Measurements from ENCODE around the gene RPS3A.
"Not testable (repeated sequence)": the region's sequence is repeated elsewhere in the genome, so short reads cannot be mapped to it uniquely, and the experiment has no call there.

DNA sequence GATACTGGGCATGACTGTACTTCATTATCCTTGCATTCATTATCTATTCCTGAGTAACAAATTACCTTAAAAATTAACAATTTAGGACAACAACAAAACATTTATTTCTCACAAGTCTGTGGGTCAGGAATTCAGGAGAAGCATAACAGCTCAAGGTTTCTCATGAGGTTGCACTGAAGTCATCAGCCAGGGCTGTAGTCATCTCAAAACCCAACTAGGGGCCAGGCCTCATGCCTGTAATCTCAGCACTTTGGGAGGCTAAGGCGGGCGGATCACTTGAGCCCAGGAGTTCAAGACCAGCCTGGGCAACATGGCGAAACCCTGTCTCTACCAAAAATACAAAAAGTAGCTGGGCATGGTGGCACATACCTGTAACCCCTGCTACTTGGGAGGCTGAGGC is 36.3 kb upstream of the RPS3A start:
- TF ChIP-seq, protein P1, sequence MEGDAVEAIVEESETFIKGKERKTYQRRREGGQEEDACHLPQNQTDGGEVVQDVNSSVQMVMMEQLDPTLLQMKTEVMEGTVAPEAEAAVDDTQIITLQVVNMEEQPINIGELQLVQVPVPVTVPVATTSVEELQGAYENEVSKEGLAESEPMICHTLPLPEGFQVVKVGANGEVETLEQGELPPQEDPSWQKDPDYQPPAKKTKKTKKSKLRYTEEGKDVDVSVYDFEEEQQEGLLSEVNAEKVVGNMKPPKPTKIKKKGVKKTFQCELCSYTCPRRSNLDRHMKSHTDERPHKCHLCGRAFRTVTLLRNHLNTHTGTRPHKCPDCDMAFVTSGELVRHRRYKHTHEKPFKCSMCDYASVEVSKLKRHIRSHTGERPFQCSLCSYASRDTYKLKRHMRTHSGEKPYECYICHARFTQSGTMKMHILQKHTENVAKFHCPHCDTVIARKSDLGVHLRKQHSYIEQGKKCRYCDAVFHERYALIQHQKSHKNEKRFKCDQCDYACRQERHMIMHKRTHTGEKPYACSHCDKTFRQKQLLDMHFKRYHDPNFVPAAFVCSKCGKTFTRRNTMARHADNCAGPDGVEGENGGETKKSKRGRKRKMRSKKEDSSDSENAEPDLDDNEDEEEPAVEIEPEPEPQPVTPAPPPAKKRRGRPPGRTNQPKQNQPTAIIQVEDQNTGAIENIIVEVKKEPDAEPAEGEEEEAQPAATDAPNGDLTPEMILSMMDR (IDR thresholded peaks at IDR 0.05; ENCODE audit: low read depth, low read length, missing input control): not testable (repeated sequence)
- not testable (repeated sequence) for TF ChIP-seq RAD21 (IDR thresholded peaks at IDR 0.05); FOXA1 (IDR thresholded peaks at IDR 0.05); TAF1 (conservative IDR thresholded peaks at IDR 0.05); MAX (IDR thresholded peaks at IDR 0.05)
